Stimulated activated CD4-positive, alpha-beta T cell treated with anti-CD3 and anti-CD28 coated beads, TNF-alpha, amount 100 ng/mL, for 1 hour (primary cell): ENCODE measurements around the gene SLC26A4.
A peak's percentile ranks its signal among the peaks of the same experiment; 100 is the strongest.

Experiments used
- DNase-seq, 3 donors: peaks; one replicate each; pipeline ENCODE4 v3.0.0-alpha.2; 2020; ENCODE audit warnings: low read depth in 3 of 3, low spot score in 1 of 3

SLC26A4 gene

GRCh38 chr7:107743567-107744344 lies 83.1 kb downstream of the SLC26A4 start, which contains the start of gene CBLL1:
Gene CBLL1 (plus strand): TSS chr7:107744142. CDS start chr7:107744164, 22 bp downstream.
- peak; percentile 91 to 96 (median 94) for DNase-seq

GRCh38 chr7:107744345-107744750 lies 83.7 kb downstream of the SLC26A4 start:
- DNase-seq, result no peak

GRCh38 chr7:107746006-107746405 lies 85.4 kb downstream of the SLC26A4 start:
- DNase-seq, result no peak

- no peak for DNase-seq
Observed at GRCh38 chr7:107751113-107751512, 90.5 kb downstream of the SLC26A4 start.

GRCh38 chr7:107754642-107755041 lies 94.0 kb downstream of the SLC26A4 start:
- DNase-seq, result no peak

- DNase-seq, result no peak
Observed at GRCh38 chr7:107758667-107759066, 98.0 kb downstream of the SLC26A4 start.

GRCh38 chr7:107767391-107767790 lies 106.8 kb downstream of the SLC26A4 start:
- no peak for DNase-seq
